Stimulated activated CD8-positive, alpha-beta memory T cell treated with anti-CD3 and anti-CD28 coated beads, Interleukin-2, amount 100 ng/mL, for 48 hours (primary cell): ENCODE data around the gene PIM3.

Experiments
- DNase-seq, 2 donors: peaks; one replicate each; pipeline ENCODE4 v3.0.0-alpha.2; 2020; ENCODE audit warnings: low read depth in 2 of 2

Gene PIM3

DNA sequence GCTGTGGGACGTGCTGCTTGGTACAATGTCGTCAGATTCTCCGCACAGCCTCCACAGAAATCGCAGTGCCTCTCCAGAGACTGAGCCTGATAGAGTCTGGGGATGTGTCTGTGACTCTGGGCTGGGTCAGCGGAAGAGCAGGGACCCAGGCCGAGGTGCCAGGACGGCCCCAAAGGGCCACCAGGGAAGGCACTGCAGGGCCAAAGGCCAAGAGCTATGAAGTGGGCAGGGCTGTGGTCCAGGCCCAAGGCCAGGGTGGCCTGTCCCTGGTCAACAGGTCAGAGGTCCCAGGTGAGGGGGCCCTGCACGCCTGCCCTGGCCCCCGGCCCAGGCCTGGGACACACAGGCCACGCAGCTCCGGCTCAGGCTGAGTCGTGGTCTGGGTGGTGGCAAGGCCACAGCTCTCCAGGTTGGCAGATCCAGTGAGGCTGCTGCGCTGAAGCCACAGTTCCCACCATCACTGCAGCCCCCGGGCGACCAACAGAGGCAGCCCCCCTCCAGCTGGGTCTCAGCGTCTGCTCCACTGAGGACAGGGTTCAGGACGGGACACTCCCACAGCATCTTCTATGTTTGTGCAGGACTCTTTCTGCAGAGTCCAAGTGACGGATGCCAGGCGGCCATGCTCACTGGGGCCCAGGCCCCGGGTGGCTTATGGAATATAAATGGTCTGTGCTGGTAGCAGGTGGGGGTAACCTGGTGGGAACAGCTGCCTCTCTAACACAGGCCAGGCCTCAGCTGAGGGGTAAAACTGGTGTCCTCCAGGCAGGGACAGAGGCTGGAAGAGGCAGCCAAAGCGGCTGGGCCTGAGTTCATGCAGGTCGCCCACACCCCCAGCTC, 4.8 kb upstream of the PIM3 start:
- DNase-seq: no peak

GRCh38 chr22:49956418-49956770, 4.2 kb upstream of the PIM3 start:
- no peak for DNase-seq

- DNase-seq: no peak
Observed at GRCh38 chr22:49956914-49957825, 3.4 kb upstream of the PIM3 start.

DNA sequence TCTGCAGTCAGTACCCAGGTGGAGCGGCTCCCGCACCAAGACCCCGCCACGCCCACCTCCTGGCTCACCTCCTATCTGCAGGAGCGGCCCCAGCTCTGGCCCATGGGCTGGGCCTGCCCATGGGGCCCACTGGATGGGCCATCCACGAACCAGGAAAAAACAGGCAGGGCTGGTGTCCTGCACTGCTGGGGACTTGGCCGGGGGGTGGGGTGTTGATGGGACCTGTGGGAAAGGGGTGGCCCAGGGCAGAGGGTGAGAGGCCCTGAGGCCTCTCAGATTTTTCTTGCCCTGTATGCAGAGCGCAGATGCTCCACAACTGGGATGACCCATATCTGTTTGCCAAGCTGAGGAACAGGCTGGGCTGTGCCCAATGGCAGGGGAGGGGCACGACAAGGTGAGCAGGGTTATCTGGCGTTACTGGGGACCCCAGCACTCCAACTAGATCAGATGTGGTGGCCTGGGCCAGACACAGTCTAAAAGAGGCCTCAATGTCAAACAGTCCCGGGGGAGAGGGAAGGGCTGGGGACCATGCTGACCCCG, 2.7 kb upstream of the PIM3 start:
- DNase-seq: no peak

DNA sequence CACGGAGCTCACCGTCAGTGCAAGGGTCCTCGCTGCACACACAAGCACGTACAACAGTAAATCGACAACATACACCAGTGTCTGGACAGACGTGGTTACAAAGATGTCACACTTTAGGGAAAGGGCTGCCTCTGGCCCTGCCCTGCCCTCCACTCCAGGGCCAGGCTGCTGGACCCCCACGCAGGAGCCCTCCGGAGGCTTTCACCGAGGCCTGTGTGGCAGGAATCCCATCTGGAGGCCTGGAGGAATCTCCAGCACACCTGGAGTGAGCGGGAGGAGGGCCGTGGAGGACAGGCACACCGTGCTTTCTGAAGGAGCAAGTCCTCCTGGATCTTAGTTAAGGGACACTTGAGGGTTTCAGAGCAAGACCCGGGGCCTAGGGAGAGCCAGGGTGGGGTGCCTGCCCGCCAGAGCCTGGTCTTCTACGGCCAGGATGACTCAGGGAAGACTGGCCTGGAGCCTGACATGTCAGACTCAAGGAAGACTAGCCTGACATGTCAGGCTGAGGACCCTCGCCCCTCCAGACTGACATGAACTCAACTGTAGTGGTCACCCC, 2.1 kb upstream of the PIM3 start:
- no peak for DNase-seq

DNA sequence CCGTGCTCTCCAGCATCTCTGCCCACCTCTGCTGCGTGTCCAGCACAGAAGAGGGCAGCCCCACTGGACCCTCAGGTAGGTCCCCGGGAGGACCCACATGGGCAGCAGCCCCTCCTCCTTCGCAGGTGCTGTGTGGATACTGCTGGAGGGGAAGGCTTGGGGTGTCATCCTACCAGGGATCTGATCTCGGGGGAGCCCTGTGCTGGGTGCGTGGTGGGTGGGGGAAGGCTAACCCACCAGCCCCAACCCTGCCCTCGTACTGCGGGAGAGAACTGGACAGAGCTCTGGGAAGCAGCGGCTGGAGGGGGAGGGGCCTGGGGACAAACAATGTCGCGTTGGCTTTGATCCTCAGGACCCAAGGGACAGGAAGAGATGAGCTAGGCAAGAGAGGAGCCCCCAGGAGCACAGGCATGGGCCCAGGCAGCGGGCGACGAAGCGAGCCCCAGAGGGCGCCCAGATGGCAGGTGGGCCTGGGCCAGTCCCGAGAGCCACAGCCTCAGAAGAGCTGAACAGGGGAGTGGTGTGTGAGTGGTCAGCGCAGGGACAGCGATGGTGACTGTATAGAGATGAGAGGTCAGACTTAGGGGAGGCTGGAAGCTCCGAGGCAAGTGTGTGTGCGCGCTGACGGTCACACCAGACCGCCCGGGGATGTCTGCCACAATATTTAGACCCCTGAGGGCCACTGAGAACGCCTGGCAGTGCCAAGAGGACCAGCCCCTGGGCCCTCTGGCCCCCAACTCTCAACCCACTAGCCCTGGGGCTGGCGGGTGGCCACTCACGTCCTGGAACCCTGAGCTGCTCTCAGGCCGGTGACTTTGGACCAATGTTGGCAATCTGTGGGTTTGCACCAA, 1.4 kb upstream of the PIM3 start:
- no peak for DNase-seq

GRCh38 chr22:49959782-49960158, 802 bp upstream of the PIM3 start:
- DNase-seq: no peak

GRCh38 chr22:49961005-49961600, 531 bp downstream of the PIM3 start:
- no peak for DNase-seq

GRCh38 chr22:49961601-49962011, 1.0 kb downstream of the PIM3 start:
- no peak for DNase-seq

DNA sequence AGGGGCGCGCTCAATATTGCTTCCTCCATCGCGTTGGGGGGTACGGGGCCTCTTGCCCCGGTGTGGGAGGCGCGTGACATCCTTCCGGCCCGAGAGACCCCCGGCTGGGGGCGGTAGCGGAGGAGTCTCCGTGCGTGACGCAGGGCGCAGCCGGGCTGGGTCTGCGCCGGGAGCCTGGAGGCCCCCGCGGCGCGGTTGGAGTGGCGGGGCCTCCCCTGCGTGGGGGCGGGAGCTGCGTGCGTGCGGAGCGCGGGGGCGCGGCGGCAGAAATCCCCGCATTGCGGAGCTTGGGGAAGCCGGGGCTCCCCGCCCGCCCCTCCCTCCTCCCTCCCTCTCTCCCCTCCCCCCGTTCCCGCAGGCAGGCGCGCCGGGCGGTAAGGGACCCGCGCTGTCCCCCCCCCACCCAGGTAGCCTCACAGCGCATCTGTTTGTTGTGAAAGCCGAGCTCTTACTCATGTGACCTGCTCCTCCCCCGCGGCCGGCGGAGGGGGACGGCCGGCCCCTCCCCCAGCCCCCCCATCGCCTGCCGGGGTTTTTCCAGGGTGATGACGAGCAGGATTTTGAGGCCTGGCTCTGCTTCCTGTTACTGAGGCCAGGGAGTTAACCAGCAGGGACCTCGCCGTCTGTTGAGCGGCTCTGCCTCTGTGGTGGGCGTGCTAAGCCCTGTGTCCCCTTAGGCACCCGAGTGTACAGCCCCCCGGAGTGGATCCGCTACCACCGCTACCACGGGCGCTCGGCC, 1.6 kb downstream of the PIM3 start:
- DNase-seq: peak; percentile 80 to 81

- no peak for DNase-seq
Observed at GRCh38 chr22:49962751-49963646, 2.4 kb downstream of the PIM3 start.

- no peak for DNase-seq
Observed at GRCh38 chr22:49963647-49964026, 3.1 kb downstream of the PIM3 start.

DNA sequence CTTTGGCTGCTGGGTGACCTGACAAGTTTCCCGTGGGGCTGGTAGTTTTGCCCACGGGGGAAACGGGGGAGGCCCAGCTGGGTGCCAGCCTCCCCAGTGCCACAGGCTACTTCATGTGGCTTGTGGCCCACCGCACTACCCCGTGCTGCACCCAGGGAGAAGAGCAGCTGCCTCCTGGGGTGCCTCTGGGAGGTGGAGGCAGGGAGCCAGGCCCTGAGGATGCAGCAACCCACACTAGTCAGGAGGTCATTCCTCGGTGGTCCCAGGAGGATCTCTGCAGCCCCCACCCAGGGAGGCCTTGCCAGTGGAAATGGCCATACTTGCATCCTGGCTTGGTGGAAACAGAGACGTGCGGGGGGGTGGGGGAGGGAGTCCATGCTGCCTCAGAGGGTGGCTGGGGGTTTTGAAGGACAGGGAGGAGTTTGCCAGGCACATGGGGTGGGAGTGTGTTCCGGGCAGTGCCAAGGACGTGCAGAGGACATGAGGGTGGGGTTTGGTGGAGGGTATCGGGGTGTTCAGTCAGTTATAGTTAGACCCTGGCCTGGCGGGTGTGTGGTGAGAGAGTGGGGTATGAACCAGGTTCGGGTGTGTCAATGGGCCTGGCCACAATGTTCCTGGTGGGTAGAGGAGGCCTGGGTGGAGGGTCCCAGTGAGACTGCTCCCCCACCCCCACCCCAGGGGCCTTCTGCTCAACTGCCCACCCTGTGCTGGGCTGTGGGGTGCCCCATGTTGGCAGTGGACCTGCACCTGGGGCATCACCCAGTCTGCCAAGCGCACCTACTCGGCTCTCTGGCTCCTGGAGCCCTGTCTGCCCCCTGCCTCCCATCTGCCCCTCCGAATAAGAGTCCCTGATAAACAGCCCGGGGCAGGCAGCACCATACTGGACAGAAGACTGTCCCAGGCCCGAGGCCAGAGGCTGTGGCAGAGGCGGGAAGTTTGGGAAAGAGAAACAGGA, 3.8 kb downstream of the PIM3 start:
- DNase-seq: no peak

GRCh38 chr22:49965091-49966040, 4.8 kb downstream of the PIM3 start:
- DNase-seq: no peak

GRCh38 chr22:49966041-49966773, 5.6 kb downstream of the PIM3 start:
- no peak for DNase-seq
